Nucleus accumbens (tissue), 56 donors: ENCODE measurements around the gene DPEP2.
A peak's percentile ranks its signal among the peaks of the same experiment; 100 is the strongest.
"Not testable (repeated sequence)": the region's sequence is repeated elsewhere in the genome, so short reads cannot be mapped to it uniquely, and the experiment has no call there.

Experiments
- DNase-seq, 56 donors: peaks; one replicate each; lab custom pipeline; 2025; lab: John Stamatoyannopoulos, UW

The DPEP2 gene

GRCh38 chr16:67940446-67941089 lies 58.7 kb downstream of the DPEP2 start:
- no peak for DNase-seq

DNA sequence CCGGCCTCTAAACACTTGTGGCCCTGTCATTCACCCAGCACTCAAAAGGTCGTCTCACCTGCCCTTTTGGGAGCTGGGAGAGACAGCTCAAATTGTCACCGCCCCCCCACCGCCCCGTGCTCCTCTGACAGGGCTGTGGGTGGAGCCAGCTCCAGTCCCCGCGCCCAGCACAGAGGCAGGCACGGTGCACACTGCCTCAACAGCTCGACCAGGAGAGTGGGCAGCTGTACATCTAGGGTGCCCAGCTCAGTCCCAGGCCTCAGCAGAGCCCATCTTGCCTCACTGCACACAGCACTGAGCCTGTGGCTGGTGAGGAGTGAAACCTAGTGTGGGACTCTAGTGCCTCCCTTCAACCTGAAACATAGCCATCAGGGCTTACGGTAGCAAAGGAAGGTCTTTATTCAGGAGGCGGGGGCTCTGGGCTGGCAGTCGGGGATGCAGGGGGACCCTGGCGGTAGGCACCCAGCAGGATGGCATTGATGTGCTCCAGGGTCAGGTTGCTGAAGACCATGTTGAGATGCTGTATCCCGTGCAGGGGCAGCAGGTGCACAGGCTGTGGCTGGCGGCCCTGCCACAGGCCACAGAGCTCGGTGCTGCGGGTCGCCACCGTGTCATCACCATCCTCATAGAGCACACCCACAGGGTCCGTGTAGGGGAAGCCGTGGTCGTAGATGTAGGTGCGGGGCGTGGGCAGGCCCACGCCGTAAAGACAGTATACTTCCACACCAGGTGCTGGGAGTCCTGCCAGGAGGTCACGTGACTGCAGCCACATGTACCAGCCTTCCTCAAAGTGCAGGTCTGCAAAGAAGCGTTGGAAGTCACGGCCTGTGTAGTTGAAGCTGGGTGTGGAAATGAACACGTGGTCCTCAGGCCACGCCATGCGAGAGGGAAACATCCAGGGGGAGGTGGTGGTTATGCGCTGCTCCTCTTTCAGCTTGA lies 59.5 kb downstream of the DPEP2 start:
- DNase-seq: peak in 2 of 56 donors; percentile 19 to 21

- not testable (repeated sequence) for DNase-seq
These were observed 61.6 kb downstream of the DPEP2 start for GRCh38 chr16:67937713-67938112.
